ENCODE measurements around the gene MAFB.

Gene MAFB

DNA sequence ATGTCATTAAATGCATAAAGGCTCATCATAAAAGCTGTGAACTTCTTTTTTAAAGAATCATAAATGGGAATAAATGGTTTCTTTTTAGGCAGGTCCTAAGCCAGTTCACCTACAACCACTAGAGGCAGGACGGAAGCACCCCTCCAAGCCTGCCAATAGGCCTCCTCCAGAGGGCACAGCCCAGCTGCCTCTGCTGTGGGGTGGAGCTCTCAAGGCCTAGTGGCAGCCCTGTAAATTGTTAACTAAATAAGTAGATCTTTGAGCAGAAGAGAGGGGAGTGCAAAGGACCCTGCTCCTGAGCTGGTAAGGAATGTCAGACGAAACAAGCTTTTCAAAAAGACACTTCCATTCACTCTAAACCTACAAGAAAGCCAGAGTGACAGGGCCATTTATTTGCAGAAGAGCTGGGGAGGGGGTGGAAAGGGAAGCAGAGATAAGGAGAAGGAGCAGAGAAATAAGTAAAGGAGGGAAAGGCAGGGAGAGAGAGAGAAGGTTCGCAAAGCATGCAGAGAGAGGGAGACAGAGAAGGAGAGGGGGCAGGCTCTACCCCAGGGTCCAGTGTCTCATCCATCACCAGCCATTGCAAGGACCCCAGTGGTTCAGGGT lies 18.0 kb upstream of the MAFB start:
- TF ChIP-seq, protein P1, sequence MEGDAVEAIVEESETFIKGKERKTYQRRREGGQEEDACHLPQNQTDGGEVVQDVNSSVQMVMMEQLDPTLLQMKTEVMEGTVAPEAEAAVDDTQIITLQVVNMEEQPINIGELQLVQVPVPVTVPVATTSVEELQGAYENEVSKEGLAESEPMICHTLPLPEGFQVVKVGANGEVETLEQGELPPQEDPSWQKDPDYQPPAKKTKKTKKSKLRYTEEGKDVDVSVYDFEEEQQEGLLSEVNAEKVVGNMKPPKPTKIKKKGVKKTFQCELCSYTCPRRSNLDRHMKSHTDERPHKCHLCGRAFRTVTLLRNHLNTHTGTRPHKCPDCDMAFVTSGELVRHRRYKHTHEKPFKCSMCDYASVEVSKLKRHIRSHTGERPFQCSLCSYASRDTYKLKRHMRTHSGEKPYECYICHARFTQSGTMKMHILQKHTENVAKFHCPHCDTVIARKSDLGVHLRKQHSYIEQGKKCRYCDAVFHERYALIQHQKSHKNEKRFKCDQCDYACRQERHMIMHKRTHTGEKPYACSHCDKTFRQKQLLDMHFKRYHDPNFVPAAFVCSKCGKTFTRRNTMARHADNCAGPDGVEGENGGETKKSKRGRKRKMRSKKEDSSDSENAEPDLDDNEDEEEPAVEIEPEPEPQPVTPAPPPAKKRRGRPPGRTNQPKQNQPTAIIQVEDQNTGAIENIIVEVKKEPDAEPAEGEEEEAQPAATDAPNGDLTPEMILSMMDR (IDR thresholded peaks at IDR 0.05; ENCODE audit: low read depth, low read length), result peak; percentile 15; the same call in 1 of the 2 replicates
- peaks cover 3% of the 10 kb centered on the region; the same call in 1 of the 2 replicates for H3K27me3 ChIP-seq
- H3K9me3 ChIP-seq, result no peaks in the 10 kb centered on the region
- H3K4me1 ChIP-seq, result no peaks in the 10 kb centered on the region
- no peaks in the 10 kb centered on the region for H3K36me3 ChIP-seq
- no peak for DNase-seq
- H3K4me3 ChIP-seq (ENCODE audit: low read depth, low read length), result no peak overlapping the region

DNA sequence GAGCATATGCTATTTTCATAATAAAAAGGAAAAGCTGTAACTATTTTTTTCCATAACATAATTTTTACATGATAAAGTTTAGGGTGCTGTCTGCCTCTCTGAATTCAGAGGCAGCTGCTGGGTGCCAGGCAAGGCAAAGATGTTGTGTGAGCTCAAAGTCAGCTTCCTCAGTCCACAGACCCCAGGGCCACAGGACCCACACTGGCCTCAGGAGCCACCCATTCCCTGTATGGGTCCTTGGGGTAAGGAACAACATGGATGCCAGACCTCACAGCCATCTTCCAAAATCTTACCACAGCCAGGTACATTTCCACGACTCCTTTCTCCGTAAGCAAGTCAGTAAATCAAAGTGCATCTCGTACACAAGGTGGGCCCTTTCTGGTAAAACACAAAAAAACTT lies 16.4 kb upstream of the MAFB start:
- H3K9me3 ChIP-seq, result no peaks in the 10 kb centered on the region
- DNase-seq, result no peak
- H3K36me3 ChIP-seq, result no peaks in the 10 kb centered on the region
- TF ChIP-seq, protein P1 (IDR thresholded peaks at IDR 0.05; ENCODE audit: low read depth, low read length), result no peak
- no peaks in the 10 kb centered on the region for H3K4me1 ChIP-seq
- H3K27me3 ChIP-seq, result no peaks in the 10 kb centered on the region; the same call in 1 of the 2 replicates
- no peak overlapping the region for H3K4me3 ChIP-seq (ENCODE audit: low read depth, low read length)

DNA sequence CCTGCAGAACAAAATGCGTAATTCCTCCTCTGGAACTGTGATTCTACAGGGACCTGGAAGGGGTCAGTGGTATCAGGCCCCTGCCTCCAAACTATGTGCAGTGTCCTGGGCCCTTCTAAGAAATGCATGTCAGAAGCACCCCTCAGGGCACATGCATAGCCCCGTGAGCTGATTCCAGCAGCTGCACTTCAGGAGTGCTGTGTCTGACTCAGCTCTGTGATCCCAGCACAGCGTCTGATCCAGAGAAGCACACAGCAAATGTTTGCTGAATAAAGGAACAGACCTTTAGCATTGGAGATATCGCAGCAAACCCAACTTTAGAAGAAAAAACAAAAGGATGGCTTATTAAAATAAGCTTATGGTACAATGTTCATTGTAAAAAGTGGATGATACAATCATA lies 15.8 kb upstream of the MAFB start:
- Histone ChIP-seq H3K27me3 (no peaks in the 10 kb centered on the region; the same call in 1 of the 2 replicates), H3K4me3 (ENCODE audit: low read depth, low read length) (no peak overlapping the region), H3K4me1 (no peaks in the 10 kb centered on the region), H3K9me3 (no peaks in the 10 kb centered on the region), H3K36me3 (no peaks in the 10 kb centered on the region)
- no peak for DNase-seq
- TF ChIP-seq, protein P1 (IDR thresholded peaks at IDR 0.05; ENCODE audit: low read depth, low read length), result no peak

DNA sequence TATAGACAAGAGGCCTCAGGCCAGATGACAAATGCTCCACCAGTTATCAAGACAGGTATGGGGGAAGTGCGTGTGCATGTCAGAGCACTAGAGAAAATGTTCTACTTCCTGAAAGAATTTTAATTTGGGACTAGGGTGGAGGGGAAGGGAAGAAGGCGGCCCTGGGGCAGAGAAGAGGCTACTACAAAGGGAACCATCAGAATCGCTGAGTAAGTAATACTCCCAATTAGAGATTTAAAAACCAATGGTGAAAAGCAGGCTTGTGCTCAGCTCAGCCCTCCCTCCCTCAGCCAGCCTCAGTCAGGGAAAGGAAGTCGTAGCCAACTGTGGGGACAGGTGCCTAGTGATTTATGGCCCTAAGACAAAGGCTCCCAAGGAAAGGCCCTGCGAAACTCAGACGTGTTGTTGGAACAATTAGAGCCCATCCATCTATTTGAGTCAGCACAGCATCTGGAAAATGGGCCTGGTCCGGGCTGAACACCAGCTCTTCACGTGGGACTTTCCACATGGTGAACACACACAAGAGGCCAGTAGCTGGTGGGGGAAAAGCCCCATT lies 15.0 kb upstream of the MAFB start:
- Histone ChIP-seq H3K36me3 (no peaks in the 10 kb centered on the region), H3K9me3 (no peaks in the 10 kb centered on the region), H3K4me3 (ENCODE audit: low read depth, low read length) (no peak overlapping the region), H3K4me1 (no peaks in the 10 kb centered on the region), H3K27me3 (no peaks in the 10 kb centered on the region; the same call in 1 of the 2 replicates)
- TF ChIP-seq, protein P1 (IDR thresholded peaks at IDR 0.05; ENCODE audit: low read depth, low read length), result no peak
- no peak for DNase-seq

DNA sequence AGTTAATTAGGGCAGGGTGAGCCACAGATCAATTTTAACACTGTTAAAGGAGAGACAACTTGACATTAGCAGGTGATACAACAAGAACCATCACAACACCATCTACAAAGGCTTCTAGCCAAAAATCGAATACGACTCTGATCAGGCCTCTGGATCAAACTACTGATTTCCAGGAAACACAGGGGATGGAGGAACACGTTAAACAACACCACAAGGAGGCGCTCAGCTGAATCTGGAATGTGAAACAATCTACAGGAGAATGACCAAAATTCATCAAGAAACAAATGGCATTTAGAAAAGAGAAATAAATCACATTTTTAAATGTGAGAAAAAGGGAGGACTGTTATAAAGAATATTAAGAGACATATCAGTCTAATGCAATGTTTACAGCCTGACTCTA lies 13.5 kb upstream of the MAFB start:
- no peak for DNase-seq
- Histone ChIP-seq H3K27me3 (no peaks in the 10 kb centered on the region; the same call in 1 of the 2 replicates), H3K36me3 (no peaks in the 10 kb centered on the region), H3K9me3 (no peaks in the 10 kb centered on the region; the same call in 1 of the 2 replicates), H3K4me1 (no peaks in the 10 kb centered on the region), H3K4me3 (ENCODE audit: low read depth, low read length) (no peak overlapping the region)
- TF ChIP-seq, protein P1 (IDR thresholded peaks at IDR 0.05; ENCODE audit: low read depth, low read length), result peak; percentile 44

DNA sequence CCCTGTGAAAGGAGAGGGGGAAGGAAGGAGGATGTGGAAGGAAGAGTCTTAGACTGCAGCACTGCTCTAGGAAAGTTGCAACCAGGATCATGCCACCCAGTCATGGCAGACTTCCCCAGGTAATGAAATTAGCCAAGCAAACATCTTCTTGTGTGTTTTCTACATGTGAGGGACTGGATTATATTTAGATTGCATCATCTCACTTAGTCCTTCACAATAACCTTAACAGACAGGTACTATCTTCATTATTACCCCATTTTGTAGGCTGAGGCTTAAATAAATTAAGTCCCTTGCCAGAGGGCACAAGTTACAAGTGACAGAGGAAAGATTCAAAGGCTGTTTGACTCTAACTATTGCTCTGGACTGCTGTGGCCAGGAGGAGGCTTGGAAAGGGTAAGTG lies 9.7 kb upstream of the MAFB start:
- H3K9me3 ChIP-seq, result no peaks in the 10 kb centered on the region; the same call in 1 of the 2 replicates
- no peaks in the 10 kb centered on the region for H3K36me3 ChIP-seq
- TF ChIP-seq, protein P1 (IDR thresholded peaks at IDR 0.05; ENCODE audit: low read depth, low read length), result no peak
- no peak overlapping the region for H3K4me3 ChIP-seq (ENCODE audit: low read depth, low read length)
- H3K4me1 ChIP-seq, result no peaks in the 10 kb centered on the region
- DNase-seq, result no peak
- no peaks in the 10 kb centered on the region for H3K27me3 ChIP-seq

Measured in BE2C (cell line).